ENCODE measurements around the gene C1QL2. TPM values are rescaled to one million over a fixed set of nuclear protein-coding genes. Genes with fewer than 3 reads are reported as not detected.

C1QL2 gene
- polyA plus RNA-seq, 12 donors, result not detected

GRCh38 chr2:119142824-119143223 is 15.7 kb downstream of the C1QL2 start:
- no peak for DNase-seq

GRCh38 chr2:119137502-119137901 is 21.0 kb downstream of the C1QL2 start:
- no peak for DNase-seq

- DNase-seq, result no peak
These were observed 21.7 kb downstream of the C1QL2 start for GRCh38 chr2:119136872-119137271.

GRCh38 chr2:119136093-119136492 is 22.5 kb downstream of the C1QL2 start:
- no peak for DNase-seq

- no peak for DNase-seq
These were observed 23.8 kb downstream of the C1QL2 start for GRCh38 chr2:119134775-119135174.

GRCh38 chr2:119126650-119127049 is 31.9 kb downstream of the C1QL2 start:
- no peak for DNase-seq

- DNase-seq, result no peak
These were observed 35.2 kb downstream of the C1QL2 start for GRCh38 chr2:119123389-119123788.

GRCh38 chr2:119122663-119123062 is 35.9 kb downstream of the C1QL2 start:
- no peak for DNase-seq

- DNase-seq, result no peak
These were observed 38.4 kb downstream of the C1QL2 start for GRCh38 chr2:119119999-119120756.

- DNase-seq, result no peak
These were observed 39.3 kb downstream of the C1QL2 start for GRCh38 chr2:119119076-119119785.

GRCh38 chr2:119117891-119118882 is 40.4 kb downstream of the C1QL2 start:
- DNase-seq, result no peak

GRCh38 chr2:119117408-119117807 is 41.1 kb downstream of the C1QL2 start:
- DNase-seq, result no peak

- no peak for DNase-seq
These were observed 41.9 kb downstream of the C1QL2 start for GRCh38 chr2:119116411-119117295.

GRCh38 chr2:119114266-119114665 is 44.3 kb downstream of the C1QL2 start:
- DNase-seq, result no peak

- no peak for DNase-seq
These were observed 45.1 kb downstream of the C1QL2 start for GRCh38 chr2:119113489-119113770.

GRCh38 chr2:119112770-119113488 is 45.6 kb downstream of the C1QL2 start:
- DNase-seq, result no peak

GRCh38 chr2:119112230-119112629 is 46.3 kb downstream of the C1QL2 start:
- no peak for DNase-seq

- DNase-seq, result no peak
These were observed 47.2 kb downstream of the C1QL2 start for GRCh38 chr2:119111115-119111975.

- DNase-seq, result no peak
These were observed 48.7 kb downstream of the C1QL2 start for GRCh38 chr2:119109866-119110265.

GRCh38 chr2:119108186-119108585 is 50.4 kb downstream of the C1QL2 start:
- DNase-seq, result no peak

Measured in muscle of arm (tissue), 12 donors.